OCI-LY1 (cell line): Measurements from ENCODE around the gene PGF.
"Not testable (repeated sequence)": the region's sequence is repeated elsewhere in the genome, so short reads cannot be mapped to it uniquely, and the experiment has no call there.

Source experiments
- H2AFZ ChIP-seq: fragments of 200-600 bp; sonication (generic), shearing (Covaris generic); 2 replicates; pipeline ENCODE4 v1.6.0; 2014; ENCODE audit warnings: antibody characterized with exemption, mild to moderate bottlenecking, low read length
- H3F3A ChIP-seq: fragments of 200-600 bp; sonication (generic), shearing (Covaris generic); 2 replicates; pipeline ENCODE4 v1.6.0; 2014; ENCODE audit warnings: mild to moderate bottlenecking, antibody characterized with exemption, low read length, moderate library complexity; ENCODE audit not compliant: insufficient read depth
- H3K27ac ChIP-seq: fragments of 200-600 bp; sonication (generic); 2 replicates; pipeline ENCODE4 v1.5.1; 2014; ENCODE audit warnings: low read length, mixed run types, mild to moderate bottlenecking, low read depth; ENCODE audit not compliant: poor library complexity, severe bottlenecking
- H3K27me3 ChIP-seq: fragments of 200-600 bp; sonication (generic); 2 replicates; pipeline ENCODE4 v1.6.0; 2014; ENCODE audit warnings: antibody characterized with exemption, mild to moderate bottlenecking, low read length, moderate library complexity; ENCODE audit not compliant: insufficient read depth
- H3K36me3 ChIP-seq: fragments of 200-600 bp; sonication (generic); 2 replicates; pipeline ENCODE4 v1.6.1; 2014; ENCODE audit warnings: mild to moderate bottlenecking, antibody characterized with exemption, low read length, moderate library complexity, mixed read lengths; ENCODE audit not compliant: insufficient read depth
- H3K4me1 ChIP-seq: fragments of 200-600 bp; sonication (generic); 2 replicates; pipeline ENCODE4 v1.5.1; 2014; ENCODE audit warnings: mild to moderate bottlenecking, low read length, moderate library complexity; ENCODE audit not compliant: insufficient read depth, severe bottlenecking
- H3K4me2 ChIP-seq: fragments of 200-600 bp; sonication (generic), shearing (Covaris generic); 2 replicates; pipeline ENCODE4 v1.6.1; 2014; ENCODE audit warnings: low read length
- H3K4me3 ChIP-seq: fragments of 200-600 bp; sonication (generic); 2 replicates; pipeline ENCODE4 v1.5.1; 2014; ENCODE audit warnings: low read length, low read depth, mild to moderate bottlenecking, mixed read lengths; ENCODE audit not compliant: poor library complexity, severe bottlenecking
- H3K79me2 ChIP-seq: fragments of 200-600 bp; shearing (Covaris generic); 2 replicates; pipeline ENCODE4 v1.6.1; 2016; ENCODE audit warnings: mixed run types, low read length, mixed read lengths; ENCODE audit not compliant: insufficient read depth
- H3K9ac ChIP-seq: fragments of 200-600 bp; sonication (generic), shearing (Covaris generic); 2 replicates; pipeline ENCODE4 v1.6.1; 2014; ENCODE audit warnings: mild to moderate bottlenecking, low read length, mixed read lengths
- H3K9me2 ChIP-seq: fragments of 200-600 bp; sonication (generic), shearing (Covaris generic); 2 replicates; pipeline ENCODE4 v1.6.1; 2014; ENCODE audit warnings: low read depth, mild to moderate bottlenecking, low read length, mixed read lengths
- H3K9me3 ChIP-seq: fragments of 200-600 bp; shearing (Covaris generic); 2 replicates; pipeline ENCODE4 v1.6.1; 2014; ENCODE audit warnings: low read length, mixed read lengths
- H4K20me1 ChIP-seq: fragments of 200-600 bp; sonication (generic), shearing (Covaris generic); 2 replicates; pipeline ENCODE4 v1.6.0; 2016; ENCODE audit warnings: mild to moderate bottlenecking, low read length; ENCODE audit not compliant: insufficient read depth
- CTCF ChIP-seq: fragments of 200-600 bp; sonication (generic), shearing (Covaris generic); IDR thresholded peaks from 2 replicates; pipeline ENCODE4 v1.5.1; 2017; ENCODE audit warnings: mild to moderate bottlenecking, antibody characterized with exemption, low read length, moderate library complexity, mixed read lengths
- EZH2 ChIP-seq: fragments of 200-600 bp; sonication (generic), shearing (Covaris generic); IDR thresholded peaks from 2 replicates; pipeline ENCODE4 v1.8.0; 2017; ENCODE audit warnings: borderline replicate concordance, mixed run types, mild to moderate bottlenecking, antibody characterized with exemption, low read length, moderate library complexity, mixed read lengths

The PGF gene

DNA sequence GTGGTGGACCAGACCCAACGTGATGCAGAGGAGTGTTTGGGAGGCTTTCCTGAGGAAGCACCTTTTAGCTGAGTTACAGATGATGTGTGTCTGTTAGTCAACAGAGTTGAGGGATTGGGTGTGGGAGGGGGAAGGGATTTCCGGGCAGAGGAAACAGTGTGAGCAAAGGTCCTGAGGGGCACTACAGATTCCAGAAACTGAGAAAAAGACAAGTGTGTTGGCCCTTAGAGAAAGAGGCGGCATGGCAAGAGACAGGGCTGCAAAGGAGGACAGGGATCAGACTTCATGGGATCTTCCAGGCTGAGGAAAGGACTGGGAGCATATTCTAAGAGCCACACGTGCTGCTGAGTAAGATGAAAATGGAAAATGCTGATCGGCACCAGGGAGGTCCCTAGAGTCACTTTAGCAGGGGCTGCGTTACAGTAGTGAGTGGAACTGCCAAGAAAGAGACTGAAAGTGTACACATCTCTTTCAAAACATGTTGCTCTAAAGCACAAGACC is 22.9 kb downstream of the PGF start:
- Histone ChIP-seq H3K27me3 (no peaks in the 10 kb centered on the region; the same call in 1 of the 2 replicates), H3K4me3 (no peak overlapping the region), H3K9me3 (no peaks in the 10 kb centered on the region), H4K20me1 (no peaks in the 10 kb centered on the region), H3K27ac (no peak overlapping the region), H3K4me2 (no peak overlapping the region), H3K9ac (no peak overlapping the region), H3K9me2 (no peaks in the 10 kb centered on the region), H3K36me3 (no peaks in the 10 kb centered on the region), H2AFZ (no peak overlapping the region), H3F3A (no peaks in the 10 kb centered on the region), H3K79me2 (no peaks in the 10 kb centered on the region), H3K4me1 (peaks cover 7% of the 10 kb centered on the region)
- no peak for TF ChIP-seq CTCF
- no peak for TF ChIP-seq EZH2

GRCh38 chr14:74931744-74932143 is 23.7 kb downstream of the PGF start:
- H3F3A ChIP-seq, H2AFZ ChIP-seq, H3K4me2 ChIP-seq, H4K20me1 ChIP-seq, H3K9me3 ChIP-seq, H3K4me1 ChIP-seq, H3K4me3 ChIP-seq, H3K9me2 ChIP-seq, H3K36me3 ChIP-seq, H3K27ac ChIP-seq, H3K9ac ChIP-seq, H3K27me3 ChIP-seq, H3K79me2 ChIP-seq: not testable (repeated sequence)

- TF ChIP-seq EZH2 = no peak
- no peak for TF ChIP-seq CTCF
- Histone ChIP-seq H2AFZ (no peak overlapping the region), H3K9ac (no peak overlapping the region), H3F3A (no peaks in the 10 kb centered on the region), H3K4me2 (no peak overlapping the region), H3K9me3 (no peaks in the 10 kb centered on the region), H3K4me3 (no peak overlapping the region), H3K27me3 (no peaks in the 10 kb centered on the region; the same call in none of the 2 replicates), H4K20me1 (no peaks in the 10 kb centered on the region), H3K79me2 (no peaks in the 10 kb centered on the region), H3K9me2 (no peaks in the 10 kb centered on the region), H3K4me1 (no peaks in the 10 kb centered on the region), H3K27ac (no peak overlapping the region), H3K36me3 (no peaks in the 10 kb centered on the region)
Observed at GRCh38 chr14:74929242-74929641, 26.2 kb downstream of the PGF start.

GRCh38 chr14:74927225-74927624 is 28.2 kb downstream of the PGF start:
- Histone ChIP-seq H3K27me3 (no peaks in the 10 kb centered on the region; the same call in none of the 2 replicates), H2AFZ (no peak overlapping the region), H3K79me2 (no peaks in the 10 kb centered on the region), H3K4me1 (peaks cover 8% of the 10 kb centered on the region), H3K27ac (no peak overlapping the region), H3K9ac (no peak overlapping the region), H4K20me1 (no peaks in the 10 kb centered on the region), H3K9me3 (no peaks in the 10 kb centered on the region), H3K4me2 (no peak overlapping the region), H3F3A (no peaks in the 10 kb centered on the region), H3K36me3 (no peaks in the 10 kb centered on the region), H3K4me3 (no peak overlapping the region), H3K9me2 (no peaks in the 10 kb centered on the region)
- no peak for TF ChIP-seq EZH2
- no peak for TF ChIP-seq CTCF
